Lower lobe of right lung (tissue), 2 donors: ENCODE measurements around the gene POLE. TPM values are rescaled to one million over a fixed set of nuclear protein-coding genes. Genes with fewer than 3 reads are reported as not detected.

Experiments
- ATAC-seq, 2 donors: fragments of 200-7000 bp; cut with Tn5 transposase; one replicate each; pipeline ENCODE4 v1.9.1; 2020 to 2022; ENCODE audit warnings: mild to moderate bottlenecking in 2 of 2, moderate library complexity in 2 of 2
- DNase-seq: peaks from one replicate; pipeline ENCODE4 v3.0.0-alpha.2; 2020
- H3K27ac ChIP-seq: fragments of 200-600 bp; one replicate; pipeline ENCODE4 v1.8.0; 2022
- H3K27me3 ChIP-seq: fragments of 200-600 bp; one replicate; pipeline ENCODE4 v1.8.0; 2022; ENCODE audit warnings: low read depth
- H3K36me3 ChIP-seq: fragments of 200-600 bp; one replicate; pipeline ENCODE4 v1.8.0; 2022; ENCODE audit warnings: mild to moderate bottlenecking
- H3K4me1 ChIP-seq: fragments of 200-600 bp; one replicate; pipeline ENCODE4 v1.8.0; 2022
- H3K4me3 ChIP-seq: fragments of 200-600 bp; one replicate; pipeline ENCODE4 v1.8.0; 2022; ENCODE audit warnings: mild to moderate bottlenecking
- H3K9me3 ChIP-seq: fragments of 200-600 bp; one replicate; pipeline ENCODE4 v1.8.0; 2022
- intact Hi-C: fragments of 100-400 bp; cut with DNase I; formaldehyde crosslinking; loops from one replicate; pipeline ENCODE4 v1.11.0; 2022
- total RNA-seq: library from RNA; stranded (reverse); fragmentation: NEBNext Ultra II Directional; extraction: Animal tissue kit (Norgen Biotek cat#: 25700); gene quantifications from one replicate; pipeline ENCODE4 v1.2.1, GENCODE V29; 2021
- TF ChIP-seq, protein P1 (sequence below): fragments of 200-600 bp; IDR thresholded peaks from one replicate; pipeline ENCODE4 v1.8.0; 2022; ENCODE audit warnings: antibody characterized with exemption, mild to moderate bottlenecking
- donor health status: DM: no; HTN: yes; CAD: no; lungs with severe emphysema.

Gene POLE
- total RNA-seq, 1 donor from 2014 or later = 28.0 TPM

DNA sequence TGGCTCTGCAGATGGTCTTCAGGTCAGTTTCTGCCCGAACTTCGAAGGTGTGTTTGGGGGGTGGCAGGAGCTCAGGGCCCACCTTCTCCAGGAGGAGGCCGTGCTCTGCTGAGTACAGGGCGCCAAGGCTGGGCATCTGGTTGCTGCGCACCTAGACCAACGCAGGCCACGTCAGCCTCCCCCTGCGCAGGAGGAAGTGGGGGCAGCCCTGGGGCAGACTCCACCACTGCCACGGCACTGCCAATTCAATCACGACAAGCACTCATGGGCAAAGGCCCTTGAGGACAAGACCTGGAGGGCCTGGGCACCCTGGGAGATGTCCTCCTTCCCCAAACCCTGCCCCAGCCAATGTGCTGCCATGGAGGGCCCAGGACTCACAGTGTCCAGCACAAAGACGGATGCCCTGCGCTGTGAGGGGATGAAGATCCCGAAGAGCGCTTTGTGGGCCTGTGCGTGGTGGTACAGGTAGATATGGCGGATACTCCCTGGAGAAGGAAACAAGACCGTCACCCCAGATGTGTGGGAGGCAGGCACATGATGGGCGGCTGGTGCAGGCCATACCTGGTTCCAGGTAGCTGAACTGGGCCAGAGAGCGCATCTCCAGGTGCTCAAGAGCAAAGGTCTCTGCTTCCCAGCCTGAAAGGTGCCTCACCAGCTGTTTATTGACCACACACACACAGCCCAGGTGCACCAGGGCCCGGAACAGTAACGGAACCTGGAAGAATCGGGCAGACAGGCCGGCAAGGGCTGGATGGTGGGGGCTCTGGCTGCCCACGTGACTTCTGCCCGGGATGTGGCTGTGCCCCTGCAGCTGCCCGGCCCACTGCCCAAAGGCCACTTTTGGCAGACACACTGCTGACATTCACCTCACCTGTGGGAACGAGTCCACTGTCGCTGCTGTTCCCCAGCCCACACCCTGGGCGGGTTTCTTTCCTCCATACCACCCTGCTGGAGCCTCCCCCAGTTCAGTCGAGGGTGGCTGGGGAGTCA lies 44.0 kb downstream of the POLE start:
- Histone ChIP-seq H3K36me3 (peaks cover 74% of the 10 kb centered on the region), H3K4me1 (no peaks in the 10 kb centered on the region), H3K4me3 (no peak overlapping the region), H3K27ac (no peak overlapping the region), H3K27me3 (no peaks in the 10 kb centered on the region), H3K9me3 (no peaks in the 10 kb centered on the region)
- ATAC-seq (no peak), DNase-seq (no peak)
- intact Hi-C loops = no loop called here
- TF ChIP-seq, protein P1, sequence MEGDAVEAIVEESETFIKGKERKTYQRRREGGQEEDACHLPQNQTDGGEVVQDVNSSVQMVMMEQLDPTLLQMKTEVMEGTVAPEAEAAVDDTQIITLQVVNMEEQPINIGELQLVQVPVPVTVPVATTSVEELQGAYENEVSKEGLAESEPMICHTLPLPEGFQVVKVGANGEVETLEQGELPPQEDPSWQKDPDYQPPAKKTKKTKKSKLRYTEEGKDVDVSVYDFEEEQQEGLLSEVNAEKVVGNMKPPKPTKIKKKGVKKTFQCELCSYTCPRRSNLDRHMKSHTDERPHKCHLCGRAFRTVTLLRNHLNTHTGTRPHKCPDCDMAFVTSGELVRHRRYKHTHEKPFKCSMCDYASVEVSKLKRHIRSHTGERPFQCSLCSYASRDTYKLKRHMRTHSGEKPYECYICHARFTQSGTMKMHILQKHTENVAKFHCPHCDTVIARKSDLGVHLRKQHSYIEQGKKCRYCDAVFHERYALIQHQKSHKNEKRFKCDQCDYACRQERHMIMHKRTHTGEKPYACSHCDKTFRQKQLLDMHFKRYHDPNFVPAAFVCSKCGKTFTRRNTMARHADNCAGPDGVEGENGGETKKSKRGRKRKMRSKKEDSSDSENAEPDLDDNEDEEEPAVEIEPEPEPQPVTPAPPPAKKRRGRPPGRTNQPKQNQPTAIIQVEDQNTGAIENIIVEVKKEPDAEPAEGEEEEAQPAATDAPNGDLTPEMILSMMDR = no peak

DNA sequence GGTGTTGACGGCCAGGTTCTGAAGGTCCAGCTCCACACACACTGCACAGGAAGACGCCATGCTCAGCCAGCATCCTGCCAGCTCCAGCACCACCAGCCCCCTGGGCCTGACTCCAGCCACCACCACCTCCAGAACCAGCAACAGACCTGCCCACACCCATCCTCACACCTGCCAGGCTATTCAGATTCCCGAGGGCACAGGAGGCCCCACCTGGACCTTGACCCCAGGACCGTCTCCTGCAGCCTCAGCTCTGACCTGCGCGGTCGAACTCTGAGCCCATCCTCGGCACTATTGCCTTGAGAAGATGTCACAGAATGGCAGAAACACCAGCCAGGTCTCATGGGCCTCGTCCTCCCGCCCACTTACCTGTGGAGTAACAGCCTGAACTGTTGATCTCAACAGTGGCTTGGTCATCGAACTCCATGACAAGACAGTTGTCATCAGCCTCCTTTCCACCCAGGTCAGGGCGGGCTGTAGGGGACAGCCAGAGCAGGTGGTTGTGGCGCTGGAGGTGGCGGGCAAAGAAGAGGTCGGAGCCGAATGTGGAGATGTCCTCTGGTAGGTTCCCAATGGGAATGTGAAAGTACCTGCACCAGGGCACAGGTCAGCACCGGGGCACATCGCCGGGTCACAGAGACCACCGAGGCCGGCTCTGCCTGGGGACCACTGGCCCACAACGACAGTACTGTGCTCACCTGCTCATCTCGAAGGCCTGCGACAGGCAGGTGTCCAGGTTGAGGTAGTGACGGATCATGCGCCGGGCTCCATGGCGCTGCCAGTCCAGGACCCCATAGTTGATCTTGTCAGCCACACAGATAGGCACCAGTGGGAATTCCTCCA lies 45.1 kb downstream of the POLE start:
- Histone ChIP-seq H3K4me3 (no peak overlapping the region), H3K9me3 (no peaks in the 10 kb centered on the region), H3K27ac (no peak overlapping the region), H3K36me3 (peaks cover 76% of the 10 kb centered on the region), H3K4me1 (no peaks in the 10 kb centered on the region), H3K27me3 (no peaks in the 10 kb centered on the region)
- ATAC-seq (no peak), DNase-seq (no peak)
- TF ChIP-seq, protein P1 = no peak
- intact Hi-C loops = no loop called here

DNA sequence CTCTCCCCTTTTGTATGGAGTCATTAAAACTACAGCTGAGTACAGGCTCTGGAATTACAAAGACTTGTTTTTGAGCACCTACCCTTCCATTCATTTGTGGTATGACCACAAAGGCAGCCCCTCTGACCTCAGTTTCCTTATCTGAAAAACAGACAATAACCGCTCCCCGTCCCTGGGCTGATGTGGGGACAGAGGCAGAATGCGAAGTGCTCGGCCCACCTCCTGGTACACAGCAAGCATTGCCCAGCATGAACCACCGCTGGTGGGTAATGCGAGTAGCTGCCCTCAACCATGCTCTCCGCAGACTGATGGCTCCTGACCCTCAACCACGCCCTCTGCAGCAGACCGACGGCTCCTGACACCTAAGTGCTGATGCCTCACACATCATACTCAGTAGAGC lies 46.2 kb downstream of the POLE start:
- intact Hi-C loops = no loop called here
- ATAC-seq (no peak), DNase-seq (no peak)
- Histone ChIP-seq H3K4me3 (no peak overlapping the region), H3K36me3 (peaks cover 75% of the 10 kb centered on the region), H3K4me1 (no peaks in the 10 kb centered on the region), H3K27me3 (no peaks in the 10 kb centered on the region), H3K27ac (no peak overlapping the region), H3K9me3 (no peaks in the 10 kb centered on the region)
- TF ChIP-seq, protein P1 = no peak

DNA sequence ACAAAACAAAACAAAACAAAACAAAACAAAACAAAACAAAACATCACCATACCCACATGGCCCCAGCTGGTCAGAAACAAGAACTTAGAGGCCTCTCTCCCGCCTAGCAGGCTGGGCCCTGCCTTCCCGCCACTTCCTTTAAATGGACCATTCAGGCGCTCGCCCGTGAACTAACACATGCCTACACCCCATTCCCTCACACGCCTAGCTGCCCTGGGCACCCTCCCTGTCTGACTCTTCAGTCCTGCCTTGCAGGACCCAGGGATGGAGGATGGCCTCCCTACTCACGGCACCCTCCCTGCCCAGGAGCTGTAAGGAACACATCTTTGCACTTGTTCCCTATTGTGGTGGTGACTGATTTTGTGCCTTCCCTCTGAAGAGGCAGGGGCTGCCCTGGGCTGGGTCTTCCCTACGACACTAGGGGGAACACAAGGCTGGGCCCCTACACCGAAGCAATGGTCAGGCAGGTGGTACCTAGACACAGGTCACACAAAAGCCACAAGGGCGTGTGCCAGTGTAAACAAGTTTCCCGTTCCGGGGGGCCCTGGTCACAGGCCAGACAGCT lies 47.1 kb downstream of the POLE start:
- peaks cover 83% of the 10 kb centered on the region for H3K36me3 ChIP-seq

More for the DNA sequence above, 47.1 kb downstream of the POLE start:
- no peak overlapping the region for H3K4me3 ChIP-seq
- ATAC-seq = no peak
- TF ChIP-seq, protein P1 = no peak
- H3K27ac ChIP-seq = no peak overlapping the region
- DNase-seq = no peak
- no peaks in the 10 kb centered on the region for H3K4me1 ChIP-seq
- no peaks in the 10 kb centered on the region for H3K27me3 ChIP-seq
- no peaks in the 10 kb centered on the region for H3K9me3 ChIP-seq
- intact Hi-C loops = no loop called here
